ENCODE measurements around the gene LRRC61. TPM values are rescaled to one million over a fixed set of nuclear protein-coding genes. Genes with fewer than 3 reads are reported as not detected.
A peak's percentile ranks its signal among the peaks of the same experiment; 100 is the strongest.

The LRRC61 gene
- total RNA-seq, 2 donors from 2014 or later = 25.8 to 34.4 TPM

DNA sequence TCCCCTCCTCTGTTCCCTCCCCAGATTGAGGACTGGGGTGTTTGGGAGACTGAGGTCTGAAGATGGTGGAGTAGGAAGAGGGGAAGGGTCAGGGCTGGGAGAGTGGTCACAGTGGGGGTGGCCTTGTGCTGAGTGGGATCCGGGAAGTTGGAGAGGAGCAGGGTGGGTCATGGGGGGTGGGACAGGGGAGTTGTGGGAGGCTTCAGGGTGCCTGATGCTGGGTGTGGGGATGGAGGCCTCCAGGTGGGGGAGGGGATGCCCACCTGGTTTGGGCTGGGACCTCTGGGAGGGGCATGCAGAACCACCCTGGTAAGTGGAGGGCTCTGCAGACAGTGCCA lies 58.6 kb downstream of the LRRC61 start:
- intact Hi-C loops (cut with DNase I) = loop anchor here (10.0 kb wide), 1 partner anchor 87 kb away; no protein-coding TSS in a partner anchor
- no peaks in the 10 kb centered on the region for H3K36me3 ChIP-seq
- H3K27ac ChIP-seq = peak overlapping the region in 1 of 2 donors; percentile 37
- 81% methylated on average over 1 of the region's 1 CpG for WGBS
- no peak overlapping the region for H3K4me3 ChIP-seq
- no peak for DNase-seq (ENCODE audit: low spot score)
- peaks cover 16% of the 10 kb centered on the region for H3K4me1 ChIP-seq (replicated peaks)
- H3K9me3 ChIP-seq = no peaks in the 10 kb centered on the region
- no peaks in the 10 kb centered on the region for H3K27me3 ChIP-seq (replicated peaks; ENCODE audit: insufficient read depth)
- no peak for TF ChIP-seq POLR2AphosphoS5 (IDR thresholded peaks at IDR 0.05)
- TF ChIP-seq POLR2A (IDR thresholded peaks at IDR 0.05) = no peak
- TF ChIP-seq, protein P1, sequence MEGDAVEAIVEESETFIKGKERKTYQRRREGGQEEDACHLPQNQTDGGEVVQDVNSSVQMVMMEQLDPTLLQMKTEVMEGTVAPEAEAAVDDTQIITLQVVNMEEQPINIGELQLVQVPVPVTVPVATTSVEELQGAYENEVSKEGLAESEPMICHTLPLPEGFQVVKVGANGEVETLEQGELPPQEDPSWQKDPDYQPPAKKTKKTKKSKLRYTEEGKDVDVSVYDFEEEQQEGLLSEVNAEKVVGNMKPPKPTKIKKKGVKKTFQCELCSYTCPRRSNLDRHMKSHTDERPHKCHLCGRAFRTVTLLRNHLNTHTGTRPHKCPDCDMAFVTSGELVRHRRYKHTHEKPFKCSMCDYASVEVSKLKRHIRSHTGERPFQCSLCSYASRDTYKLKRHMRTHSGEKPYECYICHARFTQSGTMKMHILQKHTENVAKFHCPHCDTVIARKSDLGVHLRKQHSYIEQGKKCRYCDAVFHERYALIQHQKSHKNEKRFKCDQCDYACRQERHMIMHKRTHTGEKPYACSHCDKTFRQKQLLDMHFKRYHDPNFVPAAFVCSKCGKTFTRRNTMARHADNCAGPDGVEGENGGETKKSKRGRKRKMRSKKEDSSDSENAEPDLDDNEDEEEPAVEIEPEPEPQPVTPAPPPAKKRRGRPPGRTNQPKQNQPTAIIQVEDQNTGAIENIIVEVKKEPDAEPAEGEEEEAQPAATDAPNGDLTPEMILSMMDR (IDR thresholded peaks at IDR 0.05) = no peak

DNA sequence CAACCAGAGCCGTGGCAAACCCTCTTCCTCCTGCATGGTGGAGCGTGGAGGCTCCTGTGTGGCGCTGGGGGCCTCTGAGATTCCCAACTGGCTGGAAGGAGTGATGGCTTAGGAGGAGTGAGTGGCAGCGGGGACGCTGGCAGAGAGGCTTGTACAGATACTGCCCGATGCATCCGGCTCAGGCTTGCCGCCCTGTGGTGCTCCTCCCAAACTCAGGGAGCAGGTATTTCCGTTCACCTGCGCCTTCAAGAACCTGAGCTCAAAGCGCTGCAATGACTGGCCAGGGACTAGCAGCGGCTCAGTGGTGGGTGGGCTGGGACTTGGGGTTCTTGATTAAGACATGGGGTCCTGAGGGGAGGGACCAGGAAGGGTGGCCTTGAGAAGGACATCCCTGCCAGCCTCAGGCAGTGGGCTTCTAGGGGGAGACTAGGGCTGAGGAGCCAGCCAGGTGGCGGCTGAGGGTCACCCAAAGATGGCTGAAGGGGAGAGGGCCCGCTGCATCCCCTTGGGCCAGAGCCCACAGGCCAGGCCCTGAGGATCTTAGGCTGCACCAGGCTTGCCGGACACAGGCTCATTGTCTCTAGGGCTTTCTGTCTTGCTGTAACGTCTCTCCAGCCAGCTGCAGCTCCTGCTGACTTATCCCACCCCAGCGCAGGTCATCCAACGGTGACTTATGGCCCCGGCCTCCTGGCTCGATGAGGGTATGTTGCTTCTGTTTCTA lies 59.1 kb downstream of the LRRC61 start:
- DNase-seq (ENCODE audit: low spot score) = peak; percentile 60
- Histone ChIP-seq H3K4me1 (replicated peaks) (peaks cover 16% of the 10 kb centered on the region), H3K4me3 (no peak overlapping the region), H3K27me3 (replicated peaks; ENCODE audit: insufficient read depth) (no peaks in the 10 kb centered on the region), H3K27ac (peak overlapping the region; percentile 21 to 37), H3K36me3 (no peaks in the 10 kb centered on the region), H3K9me3 (no peaks in the 10 kb centered on the region)
- WGBS = 51% methylated on average over 20 of the region's 20 CpGs
- intact Hi-C loops (cut with DNase I) = loop anchor here (10.0 kb wide), 1 partner anchor 87 kb away; no protein-coding TSS in a partner anchor
- TF ChIP-seq, protein P1 (IDR thresholded peaks at IDR 0.05) = peak in 1 of 4 experiments; percentile 11
- no peak for TF ChIP-seq POLR2A (IDR thresholded peaks at IDR 0.05)

DNA sequence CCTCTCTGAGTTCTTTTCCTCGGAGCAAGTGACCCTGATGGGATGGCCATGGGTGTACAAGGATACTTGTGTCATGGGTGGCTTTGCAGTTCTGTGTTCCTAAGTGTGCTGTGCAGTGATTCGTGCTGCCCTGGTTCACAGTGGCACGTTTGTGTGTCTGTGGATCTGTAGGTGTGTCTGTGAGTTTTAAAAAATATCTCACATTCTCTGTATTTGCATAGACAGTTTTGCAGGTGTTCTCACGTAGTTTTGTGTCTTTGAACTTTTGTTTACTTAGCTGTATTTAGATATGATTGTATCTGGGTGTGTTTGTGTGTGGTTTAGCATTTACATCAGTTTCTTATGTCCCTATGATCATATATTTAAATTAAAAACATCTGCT lies 59.7 kb downstream of the LRRC61 start:
- Histone ChIP-seq H3K9me3 (no peaks in the 10 kb centered on the region), H3K4me3 (no peak overlapping the region), H3K27ac (peak overlapping the region; percentile 21 to 37), H3K36me3 (no peaks in the 10 kb centered on the region), H3K27me3 (replicated peaks; ENCODE audit: insufficient read depth) (no peaks in the 10 kb centered on the region), H3K4me1 (replicated peaks) (peaks cover 16% of the 10 kb centered on the region)
- intact Hi-C loops (cut with DNase I) = loop anchor here (10.0 kb wide), 1 partner anchor 88 kb away; no protein-coding TSS in a partner anchor
- WGBS = 38% methylated on average over 4 of the region's 4 CpGs
- TF ChIP-seq POLR2AphosphoS5 (IDR thresholded peaks at IDR 0.05) (no peak), POLR2A (IDR thresholded peaks at IDR 0.05) (no peak)
- TF ChIP-seq, protein P1 (IDR thresholded peaks at IDR 0.05) = no peak
- no peak for DNase-seq (ENCODE audit: low spot score)

DNA sequence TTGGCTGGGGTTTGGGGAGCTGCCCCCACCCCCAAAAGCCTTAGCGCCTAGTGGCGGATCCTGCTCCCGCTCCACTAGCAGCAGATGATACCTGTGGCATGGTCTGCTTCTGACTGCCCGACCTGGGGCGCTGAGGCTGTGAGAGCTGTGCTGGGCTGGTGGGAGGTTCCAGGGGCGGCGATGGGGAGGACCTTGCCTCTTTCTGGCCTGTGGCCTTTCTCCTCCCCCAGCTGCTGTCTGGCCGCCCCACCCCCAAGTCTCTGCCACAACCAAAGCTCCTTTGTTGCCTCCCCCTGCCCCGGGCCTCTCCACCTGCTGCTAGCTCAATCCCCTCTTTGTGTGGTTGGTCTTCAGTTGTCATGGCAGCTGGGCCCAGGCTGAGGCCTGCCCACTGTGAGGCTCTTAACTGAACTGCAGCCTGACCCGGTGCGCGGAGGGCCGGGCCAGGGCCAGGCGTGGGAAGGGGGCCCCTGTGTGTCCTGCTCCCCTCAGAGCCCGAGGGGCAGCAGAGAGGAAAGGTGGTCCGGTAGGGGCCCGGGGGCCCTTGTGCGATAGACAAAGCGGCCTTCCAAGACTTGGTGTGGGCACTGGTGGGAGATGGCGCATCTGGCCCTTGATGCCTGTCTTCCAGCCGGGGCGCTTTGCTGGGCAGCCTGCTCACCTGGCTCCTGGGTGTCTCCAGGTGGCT lies 60.7 kb downstream of the LRRC61 start:
- intact Hi-C loops (cut with DNase I) = loop anchor here (10.0 kb wide), 1 partner anchor 89 kb away; no protein-coding TSS in a partner anchor
- WGBS = 43% methylated on average over 21 of the region's 22 CpGs
- Histone ChIP-seq H3K4me1 (replicated peaks) (peaks cover 16% of the 10 kb centered on the region), H3K27ac (no peak overlapping the region), H3K4me3 (no peak overlapping the region), H3K27me3 (replicated peaks; ENCODE audit: insufficient read depth) (no peaks in the 10 kb centered on the region), H3K36me3 (no peaks in the 10 kb centered on the region), H3K9me3 (no peaks in the 10 kb centered on the region)
- peak; percentile 44 for DNase-seq (ENCODE audit: low spot score)
- TF ChIP-seq, protein P1 (IDR thresholded peaks at IDR 0.05) = no peak
- TF ChIP-seq POLR2A (IDR thresholded peaks at IDR 0.05) (no peak), POLR2AphosphoS5 (IDR thresholded peaks at IDR 0.05) (no peak)

Data from prostate gland (tissue), 2 donors.